Smooth muscle cell (in vitro differentiated cells): Measurements from ENCODE around the gene EPS8L1. TPM values are rescaled to one million over a fixed set of nuclear protein-coding genes. Genes with fewer than 3 reads are reported as not detected.

Experiments used
- DNase-seq: peaks from one replicate; lab custom pipeline; 2025; ENCODE audit not compliant: unreplicated experiment; lab: John Stamatoyannopoulos, UW
- H2AFZ ChIP-seq: fragments of 200-600 bp; sonication (generic); 2 replicates; pipeline ENCODE4 v1.6.0; 2016; ENCODE audit warnings: antibody characterized with exemption, low read depth, mild to moderate bottlenecking
- H3F3A ChIP-seq: fragments of 200-600 bp; sonication (generic); 2 replicates; pipeline ENCODE4 v1.6.0; 2017; ENCODE audit warnings: antibody characterized with exemption, low read depth
- H3K27ac ChIP-seq: fragments of 200-600 bp; sonication (generic); 2 replicates; pipeline ENCODE4 v1.5.1; 2016; ENCODE audit warnings: low read depth, mild to moderate bottlenecking
- H3K27me3 ChIP-seq: fragments of 200-600 bp; sonication (generic); 2 replicates; pipeline ENCODE4 v1.6.1; 2016; ENCODE audit warnings: low read depth, mild to moderate bottlenecking
- H3K36me3 ChIP-seq: fragments of 200-600 bp; sonication (generic); 2 replicates; pipeline ENCODE4 v1.5.1; 2016; ENCODE audit warnings: low read depth
- H3K4me1 ChIP-seq: fragments of 200-600 bp; sonication (generic); 2 replicates; pipeline ENCODE4 v1.5.1; 2016; ENCODE audit warnings: low read depth
- H3K4me2 ChIP-seq: fragments of 200-600 bp; sonication (generic); 2 replicates; pipeline ENCODE4 v1.6.0; 2016; ENCODE audit warnings: mild to moderate bottlenecking
- H3K4me3 ChIP-seq: fragments of 200-600 bp; sonication (generic); 2 replicates; pipeline ENCODE4 v1.5.1; 2016; ENCODE audit warnings: mild to moderate bottlenecking
- H3K79me2 ChIP-seq: fragments of 200-600 bp; sonication (generic); 2 replicates; pipeline ENCODE4 v1.6.0; 2016; ENCODE audit warnings: low read depth, mild to moderate bottlenecking
- H3K9ac ChIP-seq: fragments of 200-600 bp; sonication (generic); 2 replicates; pipeline ENCODE4 v1.6.0; 2016; ENCODE audit warnings: low read depth
- H3K9me3 ChIP-seq: fragments of 200-600 bp; sonication (generic); replicated peaks from 2 replicates; pipeline ENCODE4 v1.5.1; 2016; ENCODE audit warnings: low read depth
- H4K20me1 ChIP-seq: fragments of 200-600 bp; sonication (generic); 2 replicates; pipeline ENCODE4 v1.6.0; 2016; ENCODE audit warnings: low read depth
- CTCF ChIP-seq: fragments of 200-600 bp; sonication (generic); IDR thresholded peaks from 2 replicates; pipeline ENCODE4 v1.5.1; 2017; ENCODE audit warnings: borderline replicate concordance, mild to moderate bottlenecking, antibody characterized with exemption; ENCODE audit not compliant: insufficient read depth, poor library complexity, severe bottlenecking
- WGBS: methylation state at CpG from one replicate; pipeline ENCODE4 v1.1.7; 2016; ENCODE audit warnings: low lambda C conversion rate; 5-methylcytosine and 5-hydroxymethylcytosine counted together
- polyA plus RNA-seq: library from polyadenylated mRNA; unstranded; fragments of >200 nt; fragmentation: Nextera tagmentation; extraction: Ambion mirVana; gene quantifications from 2 replicates; pipeline ENCODE4 v1.2.1, GENCODE V29; 2016
- total RNA-seq: library from RNA; depleted of rRNA; stranded (reverse); fragments of >200 nt; gene quantifications from 2 replicates; pipeline ENCODE4 v1.2.3, GENCODE V29; 2014

EPS8L1 gene
- total and polyA plus RNA-seq, 2 experiments from 2014 or later, result 16.8 to 32.9 TPM

- TF ChIP-seq CTCF, result no peak
- Histone ChIP-seq H3K9me3 (no peaks in the 10 kb centered on the region), H3K27ac (peak overlapping the region; percentile 40), H3F3A (no peaks in the 10 kb centered on the region), H3K36me3 (no peaks in the 10 kb centered on the region), H3K9ac (peak overlapping the region; percentile 75), H3K4me3 (peak overlapping the region; percentile 76), H3K79me2 (peaks cover 41% of the 10 kb centered on the region), H3K4me1 (peaks cover 7% of the 10 kb centered on the region), H4K20me1 (peaks cover 42% of the 10 kb centered on the region), H3K4me2 (peak overlapping the region; percentile 88), H2AFZ (peak overlapping the region; percentile 87), H3K27me3 (no peaks in the 10 kb centered on the region)
- DNase-seq, result peak; percentile 83
- 3% methylated on average over 34 of the region's 44 CpGs for WGBS
Observed at GRCh38 chr19:55117663-55118391, 42.2 kb downstream of the EPS8L1 start.

GRCh38 chr19:55118401-55118991 lies 42.8 kb downstream of the EPS8L1 start:
- TF ChIP-seq CTCF, result no peak
- DNase-seq, result no peak
- peaks cover 35% of the 10 kb centered on the region for H3K79me2 ChIP-seq
- peak overlapping the region; percentile 76 for H3K4me3 ChIP-seq
- WGBS, result 15% methylated on average over 22 of the region's 22 CpGs
- H3K4me2 ChIP-seq, result peak overlapping the region; percentile 88
- peaks cover 7% of the 10 kb centered on the region for H3K4me1 ChIP-seq
- H3K9ac ChIP-seq, result peak overlapping the region; percentile 75
- H3K9me3 ChIP-seq, result no peaks in the 10 kb centered on the region
- no peaks in the 10 kb centered on the region for H3K36me3 ChIP-seq
- H4K20me1 ChIP-seq, result peaks cover 35% of the 10 kb centered on the region
- peak overlapping the region; percentile 40 for H3K27ac ChIP-seq
- H3K27me3 ChIP-seq, result peaks cover 6% of the 10 kb centered on the region
- H2AFZ ChIP-seq, result peak overlapping the region; percentile 87
- H3F3A ChIP-seq, result no peaks in the 10 kb centered on the region

- no peak for TF ChIP-seq CTCF
- Histone ChIP-seq H2AFZ (peak overlapping the region; percentile 87), H3K4me1 (peaks cover 7% of the 10 kb centered on the region), H4K20me1 (peaks cover 29% of the 10 kb centered on the region), H3K27me3 (peaks cover 12% of the 10 kb centered on the region), H3K27ac (no peak overlapping the region), H3K79me2 (peaks cover 30% of the 10 kb centered on the region), H3K4me3 (peak overlapping the region; percentile 76), H3K36me3 (no peaks in the 10 kb centered on the region), H3F3A (no peaks in the 10 kb centered on the region), H3K4me2 (peak overlapping the region; percentile 88), H3K9me3 (no peaks in the 10 kb centered on the region), H3K9ac (no peak overlapping the region)
- no peak for DNase-seq
- WGBS, result 79% methylated on average over 14 of the region's 14 CpGs
Observed at GRCh38 chr19:55119053-55119452, 43.4 kb downstream of the EPS8L1 start.
